ENCODE data around the gene ZFX. TPM values are rescaled to one million over a fixed set of nuclear protein-coding genes. Genes with fewer than 3 reads are reported as not detected.

ZFX gene
- 71.1 and 71.6 TPM in 2 replicates for total RNA-seq

DNA sequence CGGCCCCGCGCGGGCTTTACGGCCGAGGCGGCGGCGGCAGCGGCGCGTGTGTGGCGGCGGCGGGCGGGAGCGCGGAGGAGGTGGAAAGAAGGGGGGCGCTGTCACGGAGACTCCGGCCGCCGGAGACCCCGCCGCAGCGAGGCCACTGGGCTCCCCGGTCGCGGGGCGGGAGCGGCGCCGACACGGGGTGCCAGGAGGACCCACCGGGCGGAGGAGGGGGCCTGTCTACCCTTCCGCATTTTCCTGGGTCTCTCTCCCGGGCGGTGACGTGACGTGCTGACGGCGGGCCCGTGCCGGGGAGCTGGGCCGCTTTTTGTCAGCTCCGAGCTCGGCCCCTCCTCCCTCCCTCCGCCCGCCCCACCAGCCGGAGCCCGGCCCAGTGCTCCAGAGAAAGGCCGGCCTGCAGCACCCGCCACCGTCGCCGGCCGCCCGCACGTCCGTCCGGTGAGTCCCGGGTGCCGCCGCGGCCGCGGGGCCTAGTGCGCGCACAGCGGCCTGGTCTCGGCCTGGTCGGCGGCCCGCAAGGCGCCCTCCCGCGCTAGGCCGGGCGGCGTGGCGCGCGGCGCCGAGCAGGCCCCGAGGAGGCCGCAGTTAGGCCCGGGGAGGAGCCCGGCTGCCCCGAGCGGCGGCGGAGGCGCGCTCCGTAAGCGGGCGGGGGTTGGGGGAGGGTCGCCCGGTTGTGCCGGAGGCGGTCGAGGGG, at the start of gene ZFX:
Gene ZFX (plus strand): TSS at position 379 of the 700 bp plus-strand sequence. CDS start 23,014 bp downstream, outside the sequence.

Small RNA genes lying within 50 kb of the gene (small RNA-seq; reads per million reads assigned to genes)
- not detected for gene RF00263

Other genes starting within 250 kb of the ZFX start
- 6.7 and 11.9 TPM in 2 replicates for gene APOO, start 241.8 kb upstream of the ZFX start, total RNA-seq
- 0.11 and 0.39 TPM in 2 replicates for gene CXorf58, start 241.7 kb upstream of the ZFX start, total RNA-seq
- 9.1 and 12.2 TPM in 2 replicates for gene KLHL15, start 122.5 kb upstream of the ZFX start, total RNA-seq
- 217 and 261 TPM in 2 replicates for gene EIF2S3, start 94.8 kb upstream of the ZFX start, total RNA-seq
- gene SUPT20HL2, start 164.3 kb downstream of the ZFX start, total RNA-seq: not detected in 2 replicates
- gene SUPT20HL1, start 210.9 kb downstream of the ZFX start, total RNA-seq: not detected in 2 replicates